GM18526 (cell line): Measurements from ENCODE around the gene TMEM38B.

ENCODE experiments used
- POLR2A ChIP-seq: IDR thresholded peaks from 3 replicates; pipeline ENCODE4 v1.6.1; 2011; ENCODE audit not compliant: insufficient read length; ENCODE audit errors: extremely low read depth

TMEM38B gene

GRCh38 chr9:105702207-105702606, 7.9 kb downstream of the TMEM38B start:
- TF ChIP-seq POLR2A: no peak

GRCh38 chr9:105706156-105706555, 11.8 kb downstream of the TMEM38B start:
- TF ChIP-seq POLR2A: no peak

- no peak for TF ChIP-seq POLR2A
These were observed 14.1 kb downstream of the TMEM38B start for GRCh38 chr9:105708405-105708804.

GRCh38 chr9:105710638-105711037, 16.3 kb downstream of the TMEM38B start:
- TF ChIP-seq POLR2A: no peak

- TF ChIP-seq POLR2A: no peak
These were observed 17.5 kb downstream of the TMEM38B start for GRCh38 chr9:105711867-105712266.

GRCh38 chr9:105712297-105712696, 18.0 kb downstream of the TMEM38B start:
- TF ChIP-seq POLR2A: no peak

GRCh38 chr9:105712773-105713172, 18.4 kb downstream of the TMEM38B start:
- TF ChIP-seq POLR2A: no peak

GRCh38 chr9:105713260-105714019, 19.1 kb downstream of the TMEM38B start:
- TF ChIP-seq POLR2A: no peak

GRCh38 chr9:105714020-105714331, 19.6 kb downstream of the TMEM38B start:
- no peak for TF ChIP-seq POLR2A

- TF ChIP-seq POLR2A: no peak
These were observed 21.8 kb downstream of the TMEM38B start for GRCh38 chr9:105716146-105716545.

GRCh38 chr9:105722099-105722498, 27.8 kb downstream of the TMEM38B start:
- no peak for TF ChIP-seq POLR2A

GRCh38 chr9:105725370-105725769, 31.0 kb downstream of the TMEM38B start:
- TF ChIP-seq POLR2A: no peak

GRCh38 chr9:105735366-105735765, 41.0 kb downstream of the TMEM38B start:
- TF ChIP-seq POLR2A: no peak

GRCh38 chr9:105737205-105737604, 42.9 kb downstream of the TMEM38B start:
- TF ChIP-seq POLR2A: no peak

GRCh38 chr9:105742088-105742487, 47.7 kb downstream of the TMEM38B start:
- TF ChIP-seq POLR2A: no peak

- TF ChIP-seq POLR2A: no peak
These were observed 57.4 kb downstream of the TMEM38B start for GRCh38 chr9:105751761-105752160.

GRCh38 chr9:105757496-105758251, 63.3 kb downstream of the TMEM38B start:
- no peak for TF ChIP-seq POLR2A

- TF ChIP-seq POLR2A: no peak
These were observed 65.7 kb downstream of the TMEM38B start for GRCh38 chr9:105760053-105760452.
